ENCODE data around the gene GPR160.

DNA sequence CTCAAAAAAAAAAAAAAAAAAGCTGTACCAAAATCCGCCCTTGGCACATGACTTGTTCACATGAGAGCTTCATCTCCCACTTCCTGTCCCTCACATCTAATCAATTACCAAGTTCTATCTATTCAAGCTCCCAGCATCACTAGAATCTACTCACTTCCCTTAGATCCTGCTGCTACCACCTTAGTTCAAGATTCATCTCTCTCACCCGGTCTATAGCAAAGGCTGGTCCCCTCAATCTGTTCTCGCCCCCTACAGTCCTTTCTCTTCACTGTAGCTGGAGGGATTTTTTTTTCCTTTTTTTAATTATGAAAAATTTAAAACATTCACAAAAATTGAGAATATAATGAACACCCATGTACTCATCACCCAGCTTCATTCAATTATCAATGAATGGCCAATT is 16.7 kb upstream of the GPR160 start:
- no peak for TF ChIP-seq PPARD (CRISPR knock-in tag; IDR thresholded peaks at IDR 0.05)
- no peak for TF ChIP-seq TFAM (CRISPR knock-in tag; conservative IDR thresholded peaks at IDR 0.05)
- no peak for TF ChIP-seq MAFG (tag; conservative IDR thresholded peaks at IDR 0.05)
- TF ChIP-seq SRSF7 (optimal IDR thresholded peaks at IDR 0.05; ENCODE audit: low read depth, low read length): no peak
- no peak for TF ChIP-seq KDM4B (IDR thresholded peaks at IDR 0.05; ENCODE audit: borderline replicate concordance in 2 of 2, low read depth in 1 of 2)
- TF ChIP-seq, protein P1, sequence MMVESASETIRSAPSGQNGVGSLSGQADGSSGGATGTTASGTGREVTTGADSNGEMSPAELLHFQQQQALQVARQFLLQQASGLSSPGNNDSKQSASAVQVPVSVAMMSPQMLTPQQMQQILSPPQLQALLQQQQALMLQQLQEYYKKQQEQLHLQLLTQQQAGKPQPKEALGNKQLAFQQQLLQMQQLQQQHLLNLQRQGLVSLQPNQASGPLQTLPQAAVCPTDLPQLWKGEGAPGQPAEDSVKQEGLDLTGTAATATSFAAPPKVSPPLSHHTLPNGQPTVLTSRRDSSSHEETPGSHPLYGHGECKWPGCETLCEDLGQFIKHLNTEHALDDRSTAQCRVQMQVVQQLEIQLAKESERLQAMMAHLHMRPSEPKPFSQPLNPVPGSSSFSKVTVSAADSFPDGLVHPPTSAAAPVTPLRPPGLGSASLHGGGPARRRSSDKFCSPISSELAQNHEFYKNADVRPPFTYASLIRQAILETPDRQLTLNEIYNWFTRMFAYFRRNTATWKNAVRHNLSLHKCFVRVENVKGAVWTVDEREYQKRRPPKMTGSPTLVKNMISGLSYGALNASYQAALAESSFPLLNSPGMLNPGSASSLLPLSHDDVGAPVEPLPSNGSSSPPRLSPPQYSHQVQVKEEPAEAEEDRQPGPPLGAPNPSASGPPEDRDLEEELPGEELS (CRISPR knock-in tag; IDR thresholded peaks at IDR 0.05; ENCODE audit: borderline replicate concordance): no peak
- TF ChIP-seq RAD21 (CRISPR knock-in tag; conservative IDR thresholded peaks at IDR 0.05 in 1 of 2, IDR thresholded peaks at IDR 0.05 in 1 of 2): peak in 1 of 2 experiments; percentile 37; a peak in 1 of 4 replicates
- no peak for TF ChIP-seq ZNF274 (IDR thresholded peaks at IDR 0.05; ENCODE audit: borderline replicate concordance, low read depth, low read length)
- TF ChIP-seq ZNF780A (CRISPR knock-in tag; IDR thresholded peaks at IDR 0.05): no peak
- no peak for TF ChIP-seq ZBTB8A (IDR thresholded peaks at IDR 0.05; ENCODE audit: partially characterized antibody)
- no peak for TF ChIP-seq GABPB1 (CRISPR knock-in tag; IDR thresholded peaks at IDR 0.05)

Measured in K562 (cell line).